Neuronal stem cell (in vitro differentiated cells): ENCODE data around the gene PMAIP1.
"Not testable (repeated sequence)": the region's sequence is repeated elsewhere in the genome, so short reads cannot be mapped to it uniquely, and the experiment has no call there.

Experiments
- DNase-seq: peaks from one replicate; pipeline ENCODE4 v3.0.0-alpha.2; 2013; ENCODE audit warnings: low spot score
- H2AFZ ChIP-seq: one replicate; pipeline ENCODE4 v1.6.1; 2013; ENCODE audit warnings: mild to moderate bottlenecking, low read length, inconsistent platforms
- H2AK5ac ChIP-seq: 2 replicates; pipeline ENCODE4 v1.6.1; 2013; ENCODE audit warnings: low read depth, mild to moderate bottlenecking, inconsistent platforms, low read length, moderate library complexity, mixed read lengths
- H2BK120ac ChIP-seq: 2 replicates; pipeline ENCODE4 v1.6.1; 2013; ENCODE audit warnings: low read depth, mild to moderate bottlenecking, inconsistent platforms, low read length, moderate library complexity, mixed read lengths
- H2BK12ac ChIP-seq: one replicate; pipeline ENCODE4 v1.6.1; 2013; ENCODE audit warnings: low read length, inconsistent platforms
- H2BK15ac ChIP-seq: 2 replicates; pipeline ENCODE4 v1.6.1; 2013; ENCODE audit warnings: mild to moderate bottlenecking, low read length, inconsistent platforms, mixed read lengths
- H2BK5ac ChIP-seq: one replicate; pipeline ENCODE4 v1.6.1; 2013; ENCODE audit warnings: inconsistent platforms, mild to moderate bottlenecking, low read length, moderate library complexity
- H3K14ac ChIP-seq: one replicate; pipeline ENCODE4 v1.6.1; 2013; ENCODE audit warnings: low read length, inconsistent platforms
- H3K18ac ChIP-seq: 2 replicates; pipeline ENCODE4 v1.6.1; 2013; ENCODE audit warnings: low read length, inconsistent platforms
- H3K23ac ChIP-seq: 2 replicates; pipeline ENCODE4 v1.6.1; 2013; ENCODE audit warnings: low read depth, mild to moderate bottlenecking, mixed read lengths, low read length, inconsistent platforms; ENCODE audit not compliant: poor library complexity
- H3K27ac ChIP-seq: replicated peaks from 3 replicates; pipeline ENCODE4 v1.5.1; 2013; ENCODE audit warnings: low read length, inconsistent platforms
- H3K27me3 ChIP-seq, 3 experiments: 2 replicates each; pipeline ENCODE4 v1.6.1; 2013; ENCODE audit warnings: low read length in 3 of 3, mild to moderate bottlenecking in 2 of 3, inconsistent platforms in 1 of 3, low read depth in 1 of 3, mixed read lengths in 1 of 3, moderate library complexity in 1 of 3; ENCODE audit not compliant: control insufficient read depth in 3 of 3, insufficient read depth in 3 of 3
- H3K36me3 ChIP-seq, 2 donors: replicated peaks in 1 of 2; 2 replicates each; pipeline ENCODE4 v1.6.1; 2013; ENCODE audit warnings: low read length in 2 of 2; ENCODE audit not compliant: control insufficient read depth in 2 of 2, insufficient read depth in 2 of 2
- H3K4ac ChIP-seq: 2 replicates; pipeline ENCODE4 v1.6.1; 2013; ENCODE audit warnings: inconsistent platforms, mild to moderate bottlenecking, low read length, moderate library complexity
- H3K4me1 ChIP-seq, 2 donors: 1 replicate in 1 of 2; 2 replicates in 1 of 2; pipeline ENCODE4 v1.6.1; 2013; ENCODE audit warnings: low read length in 2 of 2, low read depth in 1 of 2; ENCODE audit not compliant: control insufficient read depth in 2 of 2, insufficient read depth in 1 of 2
- H3K4me2 ChIP-seq: one replicate; pipeline ENCODE4 v1.6.1; 2013; ENCODE audit warnings: mild to moderate bottlenecking, low read length, inconsistent platforms; ENCODE audit not compliant: insufficient read depth, poor library complexity, severe bottlenecking
- H3K4me3 ChIP-seq, 2 donors: 2 replicates each; pipeline ENCODE4 v1.5.1; 2013; ENCODE audit warnings: low read length in 2 of 2, mild to moderate bottlenecking in 2 of 2, inconsistent platforms in 1 of 2, moderate library complexity in 1 of 2
- H3K79me1 ChIP-seq: one replicate; pipeline ENCODE4 v1.6.1; 2013; ENCODE audit warnings: low read depth, mild to moderate bottlenecking, inconsistent platforms, low read length, moderate library complexity
- H3K9ac ChIP-seq: one replicate; pipeline ENCODE4 v1.6.1; 2013; ENCODE audit warnings: mild to moderate bottlenecking, low read depth, low read length, inconsistent platforms; ENCODE audit not compliant: poor library complexity
- H3K9me3 ChIP-seq, 2 donors: replicated peaks in 1 of 2; 2 replicates each; pipeline versions ENCODE3 to v1.6.1; 2013; ENCODE audit warnings: low read length in 2 of 2, mild to moderate bottlenecking in 2 of 2, inconsistent platforms in 1 of 2, low read depth in 1 of 2, mixed read lengths in 1 of 2, moderate library complexity in 1 of 2; ENCODE audit not compliant: control insufficient read depth in 2 of 2, insufficient read depth in 1 of 2
- H4K8ac ChIP-seq: one replicate; pipeline ENCODE4 v1.6.1; 2013; ENCODE audit warnings: low read depth, mild to moderate bottlenecking, inconsistent platforms, low read length, moderate library complexity
- H4K91ac ChIP-seq: one replicate; pipeline ENCODE4 v1.6.1; 2013; ENCODE audit warnings: low read length, low read depth, mild to moderate bottlenecking, inconsistent platforms; ENCODE audit not compliant: poor library complexity
- WGBS, 2 donors: extraction: QIAGEN DNeasy Blood & Tissue Kit; methylation state at CpG; one replicate each; pipeline ENCODE4 v1.1.7; 2013; ENCODE audit warnings: missing lambda C conversion rate in 2 of 2, mixed read lengths in 1 of 2; ENCODE audit not compliant: insufficient read length in 2 of 2, insufficient replicate concordance in 1 of 2; ENCODE audit errors: extremely low coverage in 2 of 2; 5-methylcytosine and 5-hydroxymethylcytosine counted together

Gene PMAIP1

DNA sequence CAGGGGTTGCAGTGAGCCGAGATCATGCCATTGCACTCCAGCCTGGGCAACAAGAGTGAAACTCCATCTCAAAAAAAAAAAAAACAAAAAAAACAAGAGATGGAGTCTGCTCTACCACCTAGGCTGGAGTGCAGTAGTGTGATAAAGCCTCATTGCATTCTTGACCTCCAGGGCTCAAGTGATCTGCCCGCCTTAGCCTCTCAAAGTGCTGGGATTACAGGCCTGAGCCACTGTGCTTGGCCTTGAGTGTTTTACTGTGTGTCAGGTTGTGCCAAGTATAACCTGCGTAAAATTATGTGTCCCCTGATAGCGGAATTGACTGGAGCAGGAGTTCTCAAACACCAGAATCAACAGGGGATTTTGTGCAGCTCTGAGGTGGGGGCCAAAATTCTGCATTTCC is 45.8 kb upstream of the PMAIP1 start:
- H4K8ac ChIP-seq, H2BK5ac ChIP-seq: not testable (repeated sequence)

DNA sequence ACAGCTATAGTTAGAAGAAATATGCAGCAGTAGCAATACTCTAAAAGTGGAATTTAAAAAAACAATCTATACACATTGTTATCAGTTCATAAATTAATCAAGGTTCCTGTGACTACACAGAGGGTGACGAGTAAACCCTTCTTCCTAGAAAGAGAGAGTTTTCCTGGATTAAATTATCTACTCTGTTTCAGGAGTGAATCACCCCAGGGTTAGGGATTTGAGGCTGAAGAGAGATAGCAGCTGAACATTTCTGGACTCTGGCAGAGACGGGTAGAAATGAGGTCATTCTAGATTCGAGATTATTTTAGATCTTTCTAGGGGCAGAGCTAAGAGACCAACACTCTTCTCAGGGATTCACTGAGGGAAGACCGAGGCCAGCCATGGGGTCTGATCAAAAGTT is 38.8 kb upstream of the PMAIP1 start:
- Histone ChIP-seq H2BK5ac (no peak overlapping the region), H3K4ac (no peak overlapping the region), H3K9ac (no peak overlapping the region), H4K91ac (no peak overlapping the region), H3K9me3 (no peaks in the 10 kb centered on the region), H3K36me3 (no peaks in the 10 kb centered on the region), H3K4me2 (no peak overlapping the region), H2AK5ac (no peak overlapping the region), H3K27me3 (no peaks in the 10 kb centered on the region), H3K18ac (no peak overlapping the region), H2AFZ (no peak overlapping the region), H3K23ac (no peak overlapping the region), H3K79me1 (no peaks in the 10 kb centered on the region), H3K4me1 (peaks cover 0 to 3% of the 10 kb centered on the region in 2 donors), H2BK120ac (no peak overlapping the region), H2BK12ac (no peak overlapping the region), H2BK15ac (no peak overlapping the region), H4K8ac (no peak overlapping the region), H3K27ac (no peak overlapping the region), H3K4me3 (no peak overlapping the region), H3K14ac (no peak overlapping the region)
- no CpG with 5 or more reads among the region's 4 CpGs for WGBS, 2 donors
- no peak for DNase-seq

More for the DNA sequence above, 45.8 kb upstream of the PMAIP1 start:
- not testable (repeated sequence) for H3K79me1 ChIP-seq, H2AFZ ChIP-seq, H3K36me3 ChIP-seq, H2BK15ac ChIP-seq, H3K14ac ChIP-seq, H2BK120ac ChIP-seq, H3K9ac ChIP-seq, H3K9me3 ChIP-seq, H3K27ac ChIP-seq, H4K91ac ChIP-seq, H2BK12ac ChIP-seq, H3K4me2 ChIP-seq, H2AK5ac ChIP-seq, H3K18ac ChIP-seq, H3K4ac ChIP-seq, DNase-seq, H3K4me1 ChIP-seq, H3K4me3 ChIP-seq, H3K27me3 ChIP-seq
- H3K23ac ChIP-seq, result peak overlapping the region; percentile 17
- WGBS, 2 donors, result no CpG with 5 or more reads among the region's 4 CpGs

- H3K79me1 ChIP-seq, result no peaks in the 10 kb centered on the region
- no peak for DNase-seq
- no peak overlapping the region for H3K4ac ChIP-seq
- H3K9me3 ChIP-seq, result no peaks in the 10 kb centered on the region
- no peak overlapping the region for H2AK5ac ChIP-seq
- H3K4me1 ChIP-seq, result peaks cover 0 to 3% of the 10 kb centered on the region in 2 donors
- no peak overlapping the region for H2BK5ac ChIP-seq
- H3K4me3 ChIP-seq, result no peak overlapping the region
- H4K8ac ChIP-seq, result no peak overlapping the region
- H3K18ac ChIP-seq, result no peak overlapping the region
- H3K9ac ChIP-seq, result no peak overlapping the region
- H3K4me2 ChIP-seq, result no peak overlapping the region
- H4K91ac ChIP-seq, result no peak overlapping the region
- H3K23ac ChIP-seq, result no peak overlapping the region
- no peaks in the 10 kb centered on the region for H3K36me3 ChIP-seq
- no peak overlapping the region for H2BK120ac ChIP-seq
- H2BK12ac ChIP-seq, result no peak overlapping the region
- no CpG with 5 or more reads among the region's 7 CpGs for WGBS, 2 donors
- H3K27ac ChIP-seq, result no peak overlapping the region
- H3K27me3 ChIP-seq, result no peaks in the 10 kb centered on the region
- H2AFZ ChIP-seq, result no peak overlapping the region
- H2BK15ac ChIP-seq, result no peak overlapping the region
- H3K14ac ChIP-seq, result no peak overlapping the region
Measured at GRCh38 chr18:59861963-59862819, 37.6 kb upstream of the PMAIP1 start.

- no peak overlapping the region for H3K23ac ChIP-seq
- H2BK12ac ChIP-seq, result no peak overlapping the region
- H3K9me3 ChIP-seq, result no peaks in the 10 kb centered on the region
- H2BK5ac ChIP-seq, result no peak overlapping the region
- H3K4me2 ChIP-seq, result no peak overlapping the region
- H3K4ac ChIP-seq, result no peak overlapping the region
- no peaks in the 10 kb centered on the region for H3K36me3 ChIP-seq
- H3K27me3 ChIP-seq, result no peaks in the 10 kb centered on the region
- no peak overlapping the region for H2BK15ac ChIP-seq
- no peak overlapping the region for H3K27ac ChIP-seq
- no peak overlapping the region for H2BK120ac ChIP-seq
- no peak overlapping the region for H3K18ac ChIP-seq
- no peak overlapping the region for H3K14ac ChIP-seq
- no peak overlapping the region for H2AK5ac ChIP-seq
- H3K9ac ChIP-seq, result no peak overlapping the region
- H4K91ac ChIP-seq, result no peak overlapping the region
- no peak for DNase-seq
- no peak overlapping the region for H3K4me3 ChIP-seq
- H3K79me1 ChIP-seq, result no peaks in the 10 kb centered on the region
- H4K8ac ChIP-seq, result no peak overlapping the region
- no CpG with 5 or more reads among the region's 6 CpGs for WGBS, 2 donors
- peaks cover 0 to 3% of the 10 kb centered on the region in 2 donors for H3K4me1 ChIP-seq
- H2AFZ ChIP-seq, result no peak overlapping the region
Measured at GRCh38 chr18:59865241-59865986, 34.4 kb upstream of the PMAIP1 start.
